Astrocyte (in vitro differentiated cells and primary cell): ENCODE results near the gene IL2RA.
"Not testable (repeated sequence)": the region's sequence is repeated elsewhere in the genome, so short reads cannot be mapped to it uniquely, and the experiment has no call there.

Experiments
- EZH2 ChIP-seq: IDR thresholded peaks from 2 replicates; pipeline ENCODE4 v1.6.1; 2012; ENCODE audit warnings: mild to moderate bottlenecking, low read length, inconsistent platforms; ENCODE audit not compliant: insufficient read depth
- TF ChIP-seq, protein P1 (sequence below): IDR thresholded peaks from 2 replicates; pipeline ENCODE4 v1.5.1; 2011; ENCODE audit warnings: low read depth, mild to moderate bottlenecking, inconsistent platforms, low read length, moderate library complexity; ENCODE audit not compliant: insufficient read depth

DNA sequence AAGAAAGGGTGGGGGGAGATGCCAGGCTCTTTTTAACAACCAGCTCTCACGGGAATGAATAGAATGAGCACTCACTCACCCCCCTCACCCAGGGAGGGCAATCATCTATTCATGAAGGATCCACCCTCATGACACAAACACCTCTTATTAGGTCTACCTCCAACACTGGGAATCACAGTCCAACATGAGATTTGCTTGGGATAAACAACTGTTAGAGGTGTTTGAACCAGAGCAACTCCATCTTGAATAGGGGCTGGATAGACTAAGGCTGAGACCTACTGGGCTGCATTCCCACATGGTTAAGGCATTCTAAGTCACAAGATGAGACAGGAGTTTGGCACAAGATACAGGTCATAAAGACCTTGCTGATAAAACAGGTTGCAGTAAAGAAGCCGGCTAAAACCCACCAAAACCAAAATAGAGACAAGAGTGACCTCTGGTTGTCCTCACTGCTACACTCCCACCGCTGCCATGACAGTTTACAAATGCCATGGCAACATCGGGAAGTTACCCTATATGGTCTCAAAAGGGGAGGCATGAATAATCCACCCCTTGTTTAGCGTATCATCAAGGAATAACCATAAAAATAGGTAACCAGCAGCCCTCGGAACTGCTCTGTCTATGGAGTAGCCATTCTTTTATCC is 56.9 kb downstream of the IL2RA start:
- TF ChIP-seq, protein P1, sequence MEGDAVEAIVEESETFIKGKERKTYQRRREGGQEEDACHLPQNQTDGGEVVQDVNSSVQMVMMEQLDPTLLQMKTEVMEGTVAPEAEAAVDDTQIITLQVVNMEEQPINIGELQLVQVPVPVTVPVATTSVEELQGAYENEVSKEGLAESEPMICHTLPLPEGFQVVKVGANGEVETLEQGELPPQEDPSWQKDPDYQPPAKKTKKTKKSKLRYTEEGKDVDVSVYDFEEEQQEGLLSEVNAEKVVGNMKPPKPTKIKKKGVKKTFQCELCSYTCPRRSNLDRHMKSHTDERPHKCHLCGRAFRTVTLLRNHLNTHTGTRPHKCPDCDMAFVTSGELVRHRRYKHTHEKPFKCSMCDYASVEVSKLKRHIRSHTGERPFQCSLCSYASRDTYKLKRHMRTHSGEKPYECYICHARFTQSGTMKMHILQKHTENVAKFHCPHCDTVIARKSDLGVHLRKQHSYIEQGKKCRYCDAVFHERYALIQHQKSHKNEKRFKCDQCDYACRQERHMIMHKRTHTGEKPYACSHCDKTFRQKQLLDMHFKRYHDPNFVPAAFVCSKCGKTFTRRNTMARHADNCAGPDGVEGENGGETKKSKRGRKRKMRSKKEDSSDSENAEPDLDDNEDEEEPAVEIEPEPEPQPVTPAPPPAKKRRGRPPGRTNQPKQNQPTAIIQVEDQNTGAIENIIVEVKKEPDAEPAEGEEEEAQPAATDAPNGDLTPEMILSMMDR = not testable (repeated sequence)
- TF ChIP-seq EZH2 = not testable (repeated sequence)
